H1 (cell line): ENCODE data around the gene TMEM229B. TPM values are rescaled to one million over a fixed set of nuclear protein-coding genes. Genes with fewer than 3 reads are reported as not detected.

Experiments
- CTCF ChIA-PET: fragments of 300-600 bp; sonication (Branson Sonifier 250); formaldehyde crosslinking; loops from one replicate; lab custom pipeline; 2021; ENCODE audit not compliant: partially characterized antibody; lab: Charles Lee
- POLR2A ChIA-PET: fragments of 300-600 bp; sonication (Branson Sonifier 250); formaldehyde crosslinking; loops from one replicate; lab custom pipeline; 2021; ENCODE audit warnings: inconsistent platforms; ENCODE audit not compliant: partially characterized antibody; lab: Charles Lee
- DNase-seq, 2 experiments: peaks; one replicate each; pipeline versions ENCODE4 v3.0.0 to v3.0.0-alpha.2; 2010 to 2022; ENCODE audit warnings: low spot score in 2 of 2, low read depth in 1 of 2, mixed read lengths in 1 of 2
- FAIRE-seq: peaks from 2 replicates; lab custom pipeline; 2011; peaks lifted over from hg19 to GRCh38; lab: Jason Lieb, UNC
- H2AFZ ChIP-seq: 2 replicates; pipeline ENCODE4 v1.8.1; 2012; ENCODE audit warnings: low read length, inconsistent platforms
- H2AK5ac ChIP-seq: 2 replicates; pipeline ENCODE4 v1.6.1; 2013; ENCODE audit warnings: low read depth, low read length
- H2BK120ac ChIP-seq: replicated peaks from 2 replicates; pipeline ENCODE3; 2013; ENCODE audit warnings: low read depth, low read length, inconsistent platforms
- H2BK12ac ChIP-seq: 2 replicates; pipeline ENCODE4 v1.6.1; 2013; ENCODE audit warnings: low read depth, low read length
- H2BK15ac ChIP-seq: 2 replicates; pipeline ENCODE4 v1.6.1; 2013; ENCODE audit warnings: low read length
- H2BK20ac ChIP-seq: 2 replicates; pipeline ENCODE4 v1.6.1; 2013; ENCODE audit warnings: low read length
- H2BK5ac ChIP-seq: 2 replicates; pipeline ENCODE4 v1.6.1; 2013; ENCODE audit warnings: low read depth, low read length
- H3K14ac ChIP-seq: 2 replicates; pipeline ENCODE4 v1.6.1; 2013; ENCODE audit warnings: inconsistent platforms; ENCODE audit not compliant: insufficient read length
- H3K18ac ChIP-seq: 2 replicates; pipeline ENCODE4 v1.6.1; 2013; ENCODE audit warnings: low read length; ENCODE audit errors: extremely low read depth
- H3K23ac ChIP-seq: 2 replicates; pipeline ENCODE4 v1.6.1; 2013; ENCODE audit warnings: inconsistent platforms; ENCODE audit not compliant: insufficient read length
- H3K23me2 ChIP-seq: 2 replicates; pipeline ENCODE4 v1.6.1; 2013; ENCODE audit warnings: low read depth, low read length
- H3K27ac ChIP-seq: 2 replicates; pipeline ENCODE4 v1.6.1; 2011; ENCODE audit warnings: low read depth, low read length, inconsistent platforms
- H3K27me3 ChIP-seq, 4 experiments: replicated peaks in 1 of 4; 1 replicate in 1 of 4; 2 replicates in 3 of 4; pipeline versions ENCODE4 v1.6.1 to v1.8.1; 2011 to 2013; ENCODE audit warnings: low read length in 3 of 4, mild to moderate bottlenecking in 3 of 4, inconsistent platforms in 2 of 4, mixed read lengths in 2 of 4, moderate library complexity in 1 of 4; ENCODE audit not compliant: control insufficient read depth in 3 of 4, insufficient read depth in 3 of 4; ENCODE audit errors: extremely low read depth in 1 of 4
- H3K36me3 ChIP-seq, 4 experiments: 2 replicates each; pipeline versions ENCODE4 v1.6.1 to v1.8.1; 2011 to 2013; ENCODE audit warnings: mild to moderate bottlenecking in 4 of 4, low read length in 3 of 4, moderate library complexity in 2 of 4, control low read depth in 1 of 4, inconsistent platforms in 1 of 4; ENCODE audit not compliant: insufficient read depth in 4 of 4, control insufficient read depth in 2 of 4
- H3K4ac ChIP-seq: replicated peaks from 2 replicates; pipeline ENCODE3; 2013; ENCODE audit warnings: low read length, low read depth, mixed read lengths, inconsistent platforms; ENCODE audit not compliant: insufficient read length
- H3K4me1 ChIP-seq, 4 experiments: replicated peaks in 1 of 4; 1 replicate in 1 of 4; 2 replicates in 3 of 4; pipeline versions ENCODE4 v1.6.1 to v1.8.1; 2011 to 2013; ENCODE audit warnings: low read length in 3 of 4, inconsistent platforms in 2 of 4, mixed read lengths in 1 of 4; ENCODE audit not compliant: insufficient read depth in 4 of 4, control insufficient read depth in 3 of 4
- H3K4me2 ChIP-seq, 2 experiments: 2 replicates each; pipeline versions ENCODE4 v1.6.1 to v1.8.1; 2011 to 2013; ENCODE audit warnings: low read depth in 2 of 2, low read length in 2 of 2, control low read depth in 1 of 2, inconsistent platforms in 1 of 2, mild to moderate bottlenecking in 1 of 2; ENCODE audit not compliant: insufficient read depth in 1 of 2
- H3K4me3 ChIP-seq, 4 experiments: fragments of 200-600, 300-600 bp in 1 of 4; sonication (generic), shearing (Covaris generic), sonication (Bioruptor Twin) in 1 of 4; 2 replicates each; pipeline versions ENCODE4 v1.5.1 to v1.8.1; 2011 to 2016; ENCODE audit warnings: low read length in 4 of 4, low read depth in 3 of 4, control low read depth in 2 of 4, inconsistent platforms in 2 of 4, mild to moderate bottlenecking in 2 of 4, mixed read lengths in 1 of 4, moderate library complexity in 1 of 4; ENCODE audit not compliant: insufficient read depth in 2 of 4; ENCODE audit errors: extremely low read depth in 1 of 4
- H3K56ac ChIP-seq: replicated peaks from 2 replicates; pipeline ENCODE3; 2013; ENCODE audit warnings: low read depth, mild to moderate bottlenecking, mixed read lengths, low read length, inconsistent platforms; ENCODE audit not compliant: insufficient read length
- H3K79me1 ChIP-seq: 2 replicates; pipeline ENCODE4 v1.6.1; 2013; ENCODE audit warnings: low read depth, low read length, control low read depth
- H3K79me2 ChIP-seq, 2 experiments: 2 replicates each; pipeline versions ENCODE4 v1.6.1 to v1.8.1; 2012 to 2013; ENCODE audit warnings: low read length in 2 of 2, mild to moderate bottlenecking in 2 of 2, inconsistent platforms in 1 of 2; ENCODE audit not compliant: insufficient read depth in 2 of 2, control insufficient read depth in 1 of 2
- H3K9ac ChIP-seq, 4 experiments: replicated peaks in 1 of 4; 1 replicate in 1 of 4; 2 replicates in 3 of 4; pipeline versions ENCODE4 v1.6.1 to v1.8.1; 2011 to 2013; ENCODE audit warnings: low read depth in 3 of 4, low read length in 3 of 4, control low read depth in 2 of 4, mild to moderate bottlenecking in 2 of 4, moderate library complexity in 2 of 4, inconsistent platforms in 1 of 4; ENCODE audit errors: extremely low read depth in 1 of 4
- H3K9me3 ChIP-seq, 2 experiments: 2 replicates each; pipeline versions ENCODE4 v1.6.1 to v1.8.1; 2012 to 2013; ENCODE audit warnings: mild to moderate bottlenecking in 2 of 2, moderate library complexity in 2 of 2, control low read depth in 1 of 2, inconsistent platforms in 1 of 2, low read depth in 1 of 2, low read length in 1 of 2, mixed read lengths in 1 of 2; ENCODE audit not compliant: insufficient read depth in 2 of 2
- H4K20me1 ChIP-seq, 2 experiments: replicated peaks in 1 of 2; 2 replicates each; pipeline versions ENCODE3 to v1.8.1; 2011 to 2013; ENCODE audit warnings: inconsistent platforms in 2 of 2, low read length in 2 of 2, mild to moderate bottlenecking in 1 of 2; ENCODE audit not compliant: insufficient read depth in 2 of 2, control insufficient read depth in 1 of 2
- H4K5ac ChIP-seq: 2 replicates; pipeline ENCODE4 v1.6.1; 2013; ENCODE audit warnings: low read length, low read depth, mixed read lengths, inconsistent platforms; ENCODE audit not compliant: insufficient read length
- H4K8ac ChIP-seq: 2 replicates; pipeline ENCODE4 v1.8.0; 2013; ENCODE audit warnings: mild to moderate bottlenecking, moderate library complexity, low read length, inconsistent platforms; ENCODE audit not compliant: insufficient read depth; ENCODE audit errors: extremely low read depth
- H4K91ac ChIP-seq: replicated peaks from 2 replicates; pipeline ENCODE3; 2013; ENCODE audit warnings: low read length, mixed read lengths, inconsistent platforms; ENCODE audit not compliant: insufficient read length
- MAFK ChIP-seq: IDR thresholded peaks from 2 replicates; pipeline ENCODE4 v1.6.1; 2012; ENCODE audit warnings: low read depth, mild to moderate bottlenecking, improper control_type of control experiment, low read length
- RAD21 ChIP-seq, 2 experiments: IDR thresholded peaks in 1 of 2; conservative IDR thresholded peaks in 1 of 2; 2 replicates each; pipeline ENCODE4 v1.6.1; 2011; ENCODE audit warnings: low read depth in 2 of 2, low read length in 2 of 2, improper control_type of control experiment in 1 of 2, inconsistent platforms in 1 of 2, mild to moderate bottlenecking in 1 of 2, moderate library complexity in 1 of 2
- SIX5 ChIP-seq: IDR thresholded peaks from 2 replicates; pipeline ENCODE4 v1.6.1; 2011; ENCODE audit warnings: mild to moderate bottlenecking, low read depth, low read length
- SP1 ChIP-seq: IDR thresholded peaks from 2 replicates; pipeline ENCODE4 v1.6.1; 2011; ENCODE audit warnings: low read depth, low read length
- SRF ChIP-seq: IDR thresholded peaks from 2 replicates; pipeline ENCODE4 v1.6.1; 2011; ENCODE audit warnings: mild to moderate bottlenecking, low read depth, low read length, moderate library complexity
- WGBS, 2 experiments: shearing (Covaris generic) in 1 of 2; methylation state at CpG; one replicate each; pipeline versions ENCODE4 v1.1.6 to v1.1.7; 2013 to 2015; ENCODE audit warnings: low lambda C conversion rate in 2 of 2, mixed read lengths in 2 of 2, inconsistent platforms in 1 of 2, low coverage in 1 of 2, missing lambda C conversion rate in 1 of 2; ENCODE audit not compliant: insufficient replicate concordance in 2 of 2, insufficient coverage in 1 of 2, insufficient read length in 1 of 2; ENCODE audit errors: extremely low coverage in 1 of 2, missing lambda C conversion rate in 1 of 2; 5-methylcytosine and 5-hydroxymethylcytosine counted together
- polyA plus RNA-seq, 7 experiments: library from polyadenylated mRNA; depleted of rRNA in 3 of 7; stranded (reverse) in 5 of 7; unstranded in 2 of 7; fragments of >200 nt in 5 of 7; fragments of 200-250 nt in 2 of 7; gene quantifications; 1 replicate in 5 of 7; 2 replicates in 1 of 7; 4 replicates in 1 of 7; pipeline versions ENCODE4 v1.2.1 to v1.2.3, GENCODE V29; 2011 to 2013; ENCODE audit warnings: missing spikeins in 2 of 7, mixed read lengths in 2 of 7
- total RNA-seq: library from RNA; stranded (reverse); fragmentation: NEBNext Ultra II Directional; extraction: Animal tissue kit (Norgen Biotek cat#: 25700); gene quantifications from 2 replicates; pipeline ENCODE4 v1.2.1, GENCODE V29; 2021

TMEM229B gene
- total and polyA plus RNA-seq, 2 of the 8 experiments (the other 6 are each of a cell fraction or from before 2014, with no cell fraction given), result 0.73 to 0.85 TPM

DNA sequence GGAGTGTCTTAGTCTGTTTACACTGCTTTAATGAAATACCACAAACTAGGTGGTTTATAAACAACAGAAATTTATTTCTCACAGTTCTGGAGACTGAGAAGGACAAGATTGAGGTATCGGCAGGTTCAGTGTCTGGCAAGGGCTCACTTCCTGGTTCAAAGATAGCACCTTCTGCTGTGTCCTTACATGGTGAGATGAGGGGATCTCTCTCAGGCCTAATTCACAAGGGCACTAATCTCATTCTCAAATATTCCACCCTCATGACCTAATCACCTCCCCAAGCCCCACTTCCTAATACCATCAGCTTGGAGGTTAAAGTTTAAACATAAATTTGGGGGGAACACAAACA lies 41.5 kb downstream of the TMEM229B start:
- ChIA-PET CTCF (interaction anchor here (0.6 to 5.9 kb wide), 16 partner anchors 10 to 257 kb away, joined by 3 to 55 read pairs (median 6); no protein-coding TSS in a partner anchor), POLR2A (no interaction called here)
- Histone ChIP-seq H4K5ac (no peak overlapping the region), H2BK20ac (no peak overlapping the region), H4K91ac (no peak overlapping the region), H2BK120ac (no peak overlapping the region), H3K4me2 (no peak overlapping the region), H3K23ac (no peak overlapping the region), H4K20me1 (no peaks in the 10 kb centered on the region), H3K36me3 (no peaks in the 10 kb centered on the region), H4K8ac (no peak overlapping the region), H3K9ac (no peak overlapping the region), H3K14ac (no peak overlapping the region), H2AK5ac (no peak overlapping the region), H3K79me2 (no peaks in the 10 kb centered on the region), H2BK12ac (no peak overlapping the region), H2AFZ (no peak overlapping the region), H3K27me3 (no peaks in the 10 kb centered on the region; a peak in 1 of 7 replicates), H2BK15ac (no peak overlapping the region), H3K4me1 (peaks cover 0 to 22% (median 10%) of the 10 kb centered on the region in 4 experiments; a peak in 6 of 7 replicates), H3K4ac (no peak overlapping the region), H3K56ac (no peak overlapping the region), H3K9me3 (peaks cover 10 to 11% of the 10 kb centered on the region in 2 experiments), H3K79me1 (no peaks in the 10 kb centered on the region), H3K4me3 (no peak overlapping the region), H3K23me2 (no peaks in the 10 kb centered on the region), H3K27ac (no peak overlapping the region), H3K18ac (no peak overlapping the region), H2BK5ac (no peak overlapping the region)
- no peak for TF ChIP-seq SRF
- no peak for TF ChIP-seq MAFK
- no peak for TF ChIP-seq RAD21 (IDR thresholded peaks at IDR 0.05 in 1 of 2, conservative IDR thresholded peaks at IDR 0.05 in 1 of 2; ENCODE audit: low read depth in 2 of 2, low read length in 2 of 2)
- no peak for TF ChIP-seq SP1
- no peak for TF ChIP-seq SIX5
- FAIRE-seq (no peak), DNase-seq (no peak)
- WGBS, 2 experiments, result 92% methylated on average over 1 of the region's 1 CpG; no CpG with 5 or more reads in 1 of the 2 experiments
